Keratinocyte (primary cell): Measurements from ENCODE around the gene CORO2B. TPM values are rescaled to one million over a fixed set of nuclear protein-coding genes. Genes with fewer than 3 reads are reported as not detected.
"Not testable (repeated sequence)": the region's sequence is repeated elsewhere in the genome, so short reads cannot be mapped to it uniquely, and the experiment has no call there.

Experiments used
- DNase-seq: peaks from one replicate; pipeline ENCODE4 v3.0.0-alpha.2; 2011; ENCODE audit warnings: low read depth, missing footprints, low spot score
- FAIRE-seq: peaks from 2 replicates; lab custom pipeline; 2011; peaks lifted over from hg19 to GRCh38; lab: Jason Lieb, UNC
- H2AFZ ChIP-seq: 2 replicates; pipeline ENCODE4 v1.6.0; 2012; ENCODE audit warnings: low read length, control low read depth, inconsistent platforms; ENCODE audit not compliant: control insufficient read depth
- H3K27ac ChIP-seq: 2 replicates; pipeline ENCODE4 v1.5.1; 2011; ENCODE audit warnings: low read length; ENCODE audit not compliant: control insufficient read depth, insufficient read depth
- H3K27me3 ChIP-seq: 3 replicates; pipeline ENCODE4 v1.6.0; 2011; ENCODE audit warnings: low read length; ENCODE audit not compliant: control insufficient read depth, insufficient read depth; ENCODE audit errors: extremely low read depth
- H3K36me3 ChIP-seq, 2 experiments: 2 replicates in 1 of 2; 3 replicates in 1 of 2; pipeline ENCODE4 v1.5.1; 2011; ENCODE audit warnings: low read length in 2 of 2, mild to moderate bottlenecking in 1 of 2; ENCODE audit not compliant: control insufficient read depth in 2 of 2, insufficient read depth in 2 of 2; ENCODE audit errors: extremely low read depth in 1 of 2
- H3K4me1 ChIP-seq: 3 replicates; pipeline ENCODE4 v1.5.1; 2011; ENCODE audit warnings: low read length; ENCODE audit not compliant: control insufficient read depth, insufficient read depth; ENCODE audit errors: extremely low read depth
- H3K4me2 ChIP-seq: 3 replicates; pipeline ENCODE4 v1.6.0; 2011; ENCODE audit warnings: low read depth, low read length; ENCODE audit not compliant: control insufficient read depth, insufficient read depth; ENCODE audit errors: extremely low read depth
- H3K4me3 ChIP-seq, 3 experiments: fragments of 200-600 bp in 1 of 3; sonication (generic) in 1 of 3; 2 replicates in 2 of 3; 3 replicates in 1 of 3; pipeline ENCODE4 v1.5.1; 2011 to 2016; ENCODE audit warnings: low read length in 3 of 3, mild to moderate bottlenecking in 3 of 3, control low read depth in 2 of 3, inconsistent platforms in 1 of 3, low read depth in 1 of 3, mixed read lengths in 1 of 3, mixed run types in 1 of 3, moderate library complexity in 1 of 3; ENCODE audit not compliant: control insufficient read depth in 2 of 3, insufficient read depth in 2 of 3; ENCODE audit errors: extremely low read depth in 1 of 3
- H3K79me2 ChIP-seq: 2 replicates; pipeline ENCODE4 v1.6.0; 2012; ENCODE audit warnings: low read length; ENCODE audit not compliant: control insufficient read depth, insufficient read depth
- H3K9ac ChIP-seq: 3 replicates; pipeline ENCODE4 v1.6.0; 2011; ENCODE audit warnings: low read length; ENCODE audit not compliant: control insufficient read depth, insufficient read depth; ENCODE audit errors: extremely low read depth
- H3K9me1 ChIP-seq: 3 replicates; pipeline ENCODE4 v1.6.0; 2011; ENCODE audit warnings: low read length; ENCODE audit not compliant: control insufficient read depth, insufficient read depth; ENCODE audit errors: extremely low read depth
- H3K9me3 ChIP-seq: 2 replicates; pipeline ENCODE4 v1.5.1; 2012; ENCODE audit warnings: low read depth, low read length; ENCODE audit not compliant: control insufficient read depth
- H4K20me1 ChIP-seq: 3 replicates; pipeline ENCODE4 v1.6.0; 2011; ENCODE audit warnings: low read length; ENCODE audit not compliant: control insufficient read depth, insufficient read depth; ENCODE audit errors: extremely low read depth
- EZH2 ChIP-seq: IDR thresholded peaks from one replicate; pipeline ENCODE4 v1.6.1; 2012; ENCODE audit warnings: inconsistent platforms, mild to moderate bottlenecking, low read length, moderate library complexity
- dilution Hi-C: fragments of 300-500 bp; cut with MboI; formaldehyde crosslinking; loops from one replicate; pipeline ENCODE4 v1.7.0; 2020; ENCODE audit warnings: low sequenced_read_pairs; ENCODE audit not compliant: extremely low pct_ligation_motif_present
- polyA plus RNA-seq, 5 experiments: library from polyadenylated mRNA; depleted of rRNA in 3 of 5; stranded (reverse) in 3 of 5; stranded (forward) in 1 of 5; unstranded in 1 of 5; fragments of >200 nt; gene quantifications; 1 replicate in 1 of 5; 2 replicates in 3 of 5; 3 replicates in 1 of 5; pipeline versions ENCODE4 v1.2.1 to v1.2.3, GENCODE V29; 2011 to 2012; ENCODE audit warnings: missing spikeins in 2 of 5, low read depth in 1 of 5, low replicate concordance in 1 of 5
- TF ChIP-seq, protein P1 (sequence below), 3 experiments: IDR thresholded peaks in 1 of 3; conservative IDR thresholded peaks in 1 of 3; optimal IDR thresholded peaks in 1 of 3; 2 replicates in 2 of 3; 3 replicates in 1 of 3; pipeline versions ENCODE3 to v1.5.1; 2011; ENCODE audit warnings: low read length in 3 of 3, mild to moderate bottlenecking in 3 of 3, moderate library complexity in 2 of 3, control low read depth in 1 of 3, inconsistent platforms in 1 of 3; ENCODE audit not compliant: insufficient read depth in 2 of 3; ENCODE audit errors: extremely low read depth in 1 of 3

The CORO2B gene
- polyA plus RNA-seq, 1 donor (not counting 4 experiments of a cell fraction or from before 2014, with no cell fraction given): 0.13 TPM

DNA sequence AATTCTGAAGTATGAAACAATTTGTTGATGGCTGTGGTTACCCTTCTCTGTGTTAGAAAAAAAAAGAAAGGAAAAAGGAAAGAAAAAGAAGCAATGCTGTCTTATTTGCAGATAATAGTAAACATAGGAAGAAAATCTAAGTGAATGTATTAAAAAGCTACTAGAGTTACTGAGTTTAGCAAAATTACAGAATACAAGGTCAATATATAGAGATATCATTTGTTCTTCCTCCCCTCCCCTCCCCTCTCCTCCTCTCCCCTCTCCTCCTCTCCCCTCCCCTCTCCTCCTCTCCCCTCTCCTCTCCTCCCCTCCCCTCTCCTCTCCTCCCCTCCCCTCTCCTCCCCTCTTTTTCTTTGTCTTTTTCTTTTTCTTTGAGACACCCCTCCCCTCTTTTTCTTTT lies 172.8 kb downstream of the CORO2B start:
- H3K79me2 ChIP-seq: no peaks in the 10 kb centered on the region
- no peak overlapping the region for H3K4me2 ChIP-seq
- dilution Hi-C loops: no loop called here
- H3K36me3 ChIP-seq: no peaks in the 10 kb centered on the region
- no peak overlapping the region for H3K9ac ChIP-seq
- H3K4me1 ChIP-seq: no peaks in the 10 kb centered on the region
- H3K27ac ChIP-seq: no peak overlapping the region
- H3K9me1 ChIP-seq: no peaks in the 10 kb centered on the region
- H3K9me3 ChIP-seq: no peaks in the 10 kb centered on the region
- TF ChIP-seq EZH2: no peak
- TF ChIP-seq, protein P1, sequence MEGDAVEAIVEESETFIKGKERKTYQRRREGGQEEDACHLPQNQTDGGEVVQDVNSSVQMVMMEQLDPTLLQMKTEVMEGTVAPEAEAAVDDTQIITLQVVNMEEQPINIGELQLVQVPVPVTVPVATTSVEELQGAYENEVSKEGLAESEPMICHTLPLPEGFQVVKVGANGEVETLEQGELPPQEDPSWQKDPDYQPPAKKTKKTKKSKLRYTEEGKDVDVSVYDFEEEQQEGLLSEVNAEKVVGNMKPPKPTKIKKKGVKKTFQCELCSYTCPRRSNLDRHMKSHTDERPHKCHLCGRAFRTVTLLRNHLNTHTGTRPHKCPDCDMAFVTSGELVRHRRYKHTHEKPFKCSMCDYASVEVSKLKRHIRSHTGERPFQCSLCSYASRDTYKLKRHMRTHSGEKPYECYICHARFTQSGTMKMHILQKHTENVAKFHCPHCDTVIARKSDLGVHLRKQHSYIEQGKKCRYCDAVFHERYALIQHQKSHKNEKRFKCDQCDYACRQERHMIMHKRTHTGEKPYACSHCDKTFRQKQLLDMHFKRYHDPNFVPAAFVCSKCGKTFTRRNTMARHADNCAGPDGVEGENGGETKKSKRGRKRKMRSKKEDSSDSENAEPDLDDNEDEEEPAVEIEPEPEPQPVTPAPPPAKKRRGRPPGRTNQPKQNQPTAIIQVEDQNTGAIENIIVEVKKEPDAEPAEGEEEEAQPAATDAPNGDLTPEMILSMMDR (optimal IDR thresholded peaks at IDR 0.05 in 1 of 3, IDR thresholded peaks at IDR 0.05 in 1 of 3, conservative IDR thresholded peaks at IDR 0.05 in 1 of 3; ENCODE audit: extremely low read depth in 1 of 3, insufficient read depth in 2 of 3, low read length in 3 of 3): no peak
- no peaks in the 10 kb centered on the region for H3K27me3 ChIP-seq
- DNase-seq (no peak), FAIRE-seq (no peak)
- H2AFZ ChIP-seq: no peak overlapping the region
- no peaks in the 10 kb centered on the region for H4K20me1 ChIP-seq
- no peak overlapping the region for H3K4me3 ChIP-seq

- FAIRE-seq: no peak
Measured at GRCh38 chr15:68755731-68756130, 176.9 kb downstream of the CORO2B start.

GRCh38 chr15:68759982-68760579 lies 181.3 kb downstream of the CORO2B start:
- H4K20me1 ChIP-seq, dilution Hi-C loops, FAIRE-seq, H3K4me2 ChIP-seq, H3K9me3 ChIP-seq, H3K9me1 ChIP-seq, H3K4me3 ChIP-seq, H2AFZ ChIP-seq, H3K27me3 ChIP-seq, H3K4me1 ChIP-seq, H3K27ac ChIP-seq, H3K36me3 ChIP-seq, H3K9ac ChIP-seq, DNase-seq, H3K79me2 ChIP-seq: not testable (repeated sequence)

More at GRCh38 chr15:68755731-68756130, 176.9 kb downstream of the CORO2B start:
- Histone ChIP-seq H3K27me3 (no peaks in the 10 kb centered on the region), H3K4me1 (no peaks in the 10 kb centered on the region), H4K20me1 (no peaks in the 10 kb centered on the region), H3K36me3 (no peaks in the 10 kb centered on the region), H3K27ac (no peak overlapping the region), H3K9me3 (no peaks in the 10 kb centered on the region), H2AFZ (no peak overlapping the region), H3K9ac (no peak overlapping the region), H3K9me1 (no peaks in the 10 kb centered on the region), H3K79me2 (no peaks in the 10 kb centered on the region), H3K4me2 (no peak overlapping the region), H3K4me3 (no peak overlapping the region)
- no peak for TF ChIP-seq EZH2
- TF ChIP-seq, protein P1 (optimal IDR thresholded peaks at IDR 0.05 in 1 of 3, IDR thresholded peaks at IDR 0.05 in 1 of 3, conservative IDR thresholded peaks at IDR 0.05 in 1 of 3; ENCODE audit: extremely low read depth in 1 of 3, insufficient read depth in 2 of 3, low read length in 3 of 3): no peak
- dilution Hi-C loops: no loop called here
- DNase-seq: no peak
